HG02943 (cell line): ENCODE data around the gene SSR1.
"Not testable (repeated sequence)": the region's sequence is repeated elsewhere in the genome, so short reads cannot be mapped to it uniquely, and the experiment has no call there.

Experiments
- ATAC-seq: cut with Tn5 transposase; IDR thresholded peaks from one replicate; pipeline ENCODE4 v1.9.1; 2021; ENCODE audit warnings: mild to moderate bottlenecking, low read depth, moderate library complexity; ENCODE audit not compliant: unreplicated experiment

SSR1 gene

DNA sequence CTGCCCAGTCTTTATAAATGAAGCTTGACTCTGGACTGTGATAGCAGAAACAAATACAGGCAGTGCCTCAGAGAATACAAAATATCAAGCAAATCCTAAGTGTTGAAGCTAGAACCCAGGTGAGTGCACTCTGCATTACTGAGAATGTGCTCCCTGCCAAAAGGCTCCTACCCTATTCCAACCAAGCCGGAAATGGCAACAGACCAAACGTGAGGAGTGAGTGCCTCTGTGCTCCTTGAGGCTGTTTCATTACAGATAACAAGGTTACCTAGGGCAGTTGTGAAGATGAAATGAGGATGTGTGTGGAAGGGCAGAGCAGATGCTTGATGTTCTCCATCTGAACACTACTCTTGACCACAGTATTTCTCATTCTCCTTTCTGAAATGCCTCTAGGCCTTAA, 29.3 kb downstream of the SSR1 start:
- no peak for ATAC-seq

DNA sequence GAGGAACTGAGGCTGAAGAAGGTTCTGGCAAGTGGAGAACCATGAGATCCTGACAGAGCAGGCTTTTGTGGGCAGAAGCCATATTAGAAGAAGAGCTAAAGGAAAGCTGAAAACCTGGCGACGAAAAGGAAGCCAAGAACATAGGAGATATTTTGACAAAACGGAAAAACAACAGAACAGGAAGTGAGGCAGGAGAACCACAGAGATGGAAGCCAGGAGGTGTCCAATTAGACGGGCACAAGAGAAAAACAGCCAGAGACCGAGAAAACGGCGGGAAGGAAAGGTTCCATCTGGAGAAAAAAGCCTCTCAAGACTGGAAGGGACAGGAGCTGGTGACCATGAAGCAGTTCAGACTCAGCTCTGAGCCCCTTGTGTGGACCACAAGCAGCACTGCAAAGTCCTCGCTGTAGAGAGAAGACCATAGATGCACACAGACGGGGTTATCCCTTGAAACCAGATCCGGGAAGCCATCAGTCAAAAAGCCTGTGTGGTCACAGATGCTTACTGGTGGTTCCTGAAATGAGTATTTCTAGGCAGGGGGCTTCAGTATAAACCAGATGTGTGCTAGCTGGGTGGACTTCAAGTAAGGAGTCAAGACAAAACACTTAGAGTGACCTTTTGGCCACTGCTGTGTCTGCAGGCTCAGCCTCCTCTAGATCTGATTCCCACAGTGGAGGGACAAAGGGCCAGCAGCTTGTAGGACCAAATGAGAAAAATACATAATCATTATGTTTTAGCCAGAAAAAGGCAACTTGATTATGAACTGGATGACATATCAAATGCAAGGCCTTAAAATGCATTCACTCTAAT, 30.7 kb downstream of the SSR1 start:
- no peak for ATAC-seq

DNA sequence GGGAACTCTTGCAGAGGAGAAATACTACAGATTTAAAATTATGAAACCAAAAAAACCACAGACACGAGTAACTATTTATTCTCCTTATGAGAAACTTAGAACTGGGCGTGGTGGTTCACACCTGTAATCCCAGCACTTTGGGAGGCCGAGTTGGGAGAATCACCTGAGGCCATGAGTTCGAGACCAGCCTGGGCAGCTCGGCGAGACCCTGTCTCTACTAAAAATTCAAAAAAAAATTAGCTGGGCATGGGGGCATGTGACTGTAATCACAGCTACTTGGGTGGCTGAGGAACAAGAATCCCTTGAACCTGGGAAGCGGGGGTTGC, 36.8 kb downstream of the SSR1 start:
- no peak for ATAC-seq

DNA sequence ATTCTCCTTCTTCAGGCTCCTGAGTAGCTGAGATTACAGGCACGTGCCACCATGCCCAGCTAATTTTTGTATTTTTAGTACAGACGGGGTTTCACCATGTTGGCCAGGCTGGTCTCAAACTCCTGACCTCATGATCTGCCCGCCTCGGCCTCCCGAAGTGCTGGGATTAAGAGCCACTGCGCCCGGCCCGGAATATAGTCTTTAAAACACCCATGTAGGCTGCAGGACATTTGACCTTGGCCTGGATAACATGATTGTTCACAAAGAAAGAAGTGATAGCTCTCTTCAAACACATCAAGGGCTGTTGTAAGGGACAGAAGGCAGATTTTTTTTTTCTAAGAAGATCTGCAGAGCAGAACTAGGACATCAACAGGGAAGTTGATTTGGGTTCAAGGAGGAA, 38.5 kb downstream of the SSR1 start:
- not testable (repeated sequence) for ATAC-seq

DNA sequence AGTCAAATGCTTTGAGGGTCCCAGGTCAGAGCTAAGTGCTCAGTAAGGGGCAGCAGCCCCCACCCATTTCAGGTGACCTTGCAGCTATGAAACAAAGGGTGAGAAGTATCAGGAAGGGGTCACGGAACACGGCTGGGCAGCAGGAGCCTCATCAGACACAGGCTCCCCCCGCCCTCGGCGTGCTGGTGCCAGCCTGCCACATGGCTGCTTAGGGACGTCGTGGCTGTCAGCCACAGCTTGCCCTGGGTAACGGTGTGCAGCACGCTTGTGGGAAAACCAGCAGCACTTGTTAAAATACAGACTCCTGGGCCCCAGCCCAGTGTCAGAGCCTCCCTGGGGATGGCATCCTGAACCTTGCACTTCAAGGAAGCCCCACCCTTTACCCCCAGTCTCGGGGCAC, 39.3 kb downstream of the SSR1 start:
- no peak for ATAC-seq

DNA sequence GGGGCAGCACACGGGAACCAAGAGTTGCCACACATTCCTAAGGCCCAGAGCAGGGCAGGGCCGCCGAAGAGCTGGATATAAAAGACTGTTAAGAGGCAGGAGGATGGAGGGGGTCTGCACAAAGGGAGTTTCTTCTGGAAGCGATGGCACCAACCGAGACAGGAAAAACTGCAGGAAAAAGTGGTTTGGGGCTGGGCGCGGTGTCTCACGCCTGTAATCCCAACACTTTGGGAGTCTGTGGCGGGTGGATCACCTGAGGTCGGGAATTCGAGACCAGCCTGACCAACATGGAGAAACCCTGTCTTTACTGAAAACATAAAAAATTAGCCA, 41.8 kb downstream of the SSR1 start:
- ATAC-seq = no peak

DNA sequence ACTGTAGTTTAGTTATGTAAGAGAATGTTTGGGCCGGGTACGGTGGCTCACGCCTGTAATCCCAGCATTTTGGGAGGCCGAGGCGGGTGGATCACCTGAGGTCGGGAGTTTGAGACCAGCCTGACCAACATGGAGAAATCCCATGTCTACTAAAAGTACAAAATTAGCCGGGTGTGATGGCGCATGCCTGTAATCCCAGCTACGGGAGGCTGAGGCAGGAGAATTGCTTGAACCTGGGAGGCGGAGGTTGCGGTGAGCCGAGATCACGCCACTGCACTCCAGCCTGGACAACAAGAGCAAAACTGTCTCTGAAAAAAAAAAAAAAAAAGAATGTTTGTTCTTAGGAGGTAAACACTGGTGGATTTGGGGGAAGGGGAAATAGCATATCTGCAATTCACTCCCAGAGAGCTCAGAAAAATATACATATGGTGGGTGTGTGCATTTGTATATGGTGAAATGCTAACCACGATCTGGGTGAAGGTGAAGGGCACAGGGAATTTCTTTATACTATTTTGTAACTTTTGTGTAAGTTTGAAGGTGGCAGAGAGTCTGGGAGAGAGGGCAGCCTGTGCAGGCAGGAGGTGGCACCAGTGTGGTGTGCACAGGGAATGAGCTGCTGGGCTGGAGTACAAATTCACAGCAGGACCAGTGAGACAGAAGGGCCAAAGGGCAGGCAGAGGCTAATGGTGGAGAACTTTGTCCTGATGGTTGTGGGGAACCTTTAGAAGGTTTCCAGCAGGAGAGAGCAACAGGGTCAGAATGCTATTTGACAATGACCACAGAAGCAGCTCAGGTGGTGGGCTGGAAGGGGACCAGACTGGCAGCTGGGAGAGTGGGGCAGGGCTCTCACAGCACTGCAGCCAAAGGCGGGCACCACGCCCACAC, 42.4 kb downstream of the SSR1 start:
- ATAC-seq = no peak

DNA sequence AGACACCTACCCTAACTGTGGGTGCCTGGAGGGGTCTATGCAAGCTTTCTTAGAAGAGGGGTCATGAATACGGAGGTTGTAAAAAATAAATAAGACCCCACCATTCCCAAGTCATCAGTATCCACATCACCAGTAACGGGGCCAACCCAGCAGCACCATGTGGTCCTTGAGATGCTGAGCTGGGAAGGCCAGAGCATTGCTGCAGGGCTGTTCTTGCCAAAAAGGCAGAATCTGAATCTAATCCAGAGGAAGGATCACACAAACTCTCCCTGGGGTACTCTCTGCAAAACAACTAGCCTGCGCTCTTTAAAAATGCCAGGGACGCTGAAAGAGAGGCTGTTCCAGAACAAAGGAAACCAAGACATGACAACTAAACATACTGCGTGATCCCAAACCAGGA, 43.2 kb downstream of the SSR1 start:
- no peak for ATAC-seq

DNA sequence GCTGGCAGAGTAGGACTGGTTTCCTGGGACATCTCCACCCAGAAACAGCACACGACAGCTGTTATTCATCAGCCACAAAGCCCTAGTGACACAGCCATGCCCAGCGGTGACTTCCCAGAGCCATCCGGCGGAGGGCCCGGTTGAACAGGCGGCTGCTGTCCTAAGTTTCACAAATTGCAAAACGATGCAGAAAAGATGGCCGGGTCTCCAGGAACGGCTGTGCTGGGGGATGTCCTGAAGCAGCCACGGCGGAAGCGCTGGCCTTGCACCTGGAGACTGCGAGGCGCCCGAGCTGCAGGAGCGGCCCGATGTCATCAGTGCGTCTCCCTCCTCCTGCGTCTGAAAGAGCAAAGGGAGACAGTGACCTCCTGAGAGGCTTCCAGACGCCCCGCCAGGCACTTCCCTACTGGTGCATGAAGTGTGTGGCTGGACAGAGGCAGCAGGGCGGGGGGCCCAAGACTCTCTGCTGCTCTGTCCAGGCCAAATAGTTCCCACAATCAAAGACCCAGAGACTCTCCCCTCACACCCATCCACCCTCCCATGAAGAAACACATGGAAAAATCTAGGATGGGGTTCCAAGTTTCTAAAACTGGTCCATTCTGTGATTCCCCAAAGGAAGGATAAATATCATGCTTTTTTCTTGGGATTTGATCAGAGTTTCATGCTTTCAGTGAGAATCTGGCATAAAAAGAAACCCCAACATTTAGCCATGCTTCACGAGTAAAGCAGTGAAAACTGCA, 44.0 kb downstream of the SSR1 start:
- ATAC-seq = no peak

DNA sequence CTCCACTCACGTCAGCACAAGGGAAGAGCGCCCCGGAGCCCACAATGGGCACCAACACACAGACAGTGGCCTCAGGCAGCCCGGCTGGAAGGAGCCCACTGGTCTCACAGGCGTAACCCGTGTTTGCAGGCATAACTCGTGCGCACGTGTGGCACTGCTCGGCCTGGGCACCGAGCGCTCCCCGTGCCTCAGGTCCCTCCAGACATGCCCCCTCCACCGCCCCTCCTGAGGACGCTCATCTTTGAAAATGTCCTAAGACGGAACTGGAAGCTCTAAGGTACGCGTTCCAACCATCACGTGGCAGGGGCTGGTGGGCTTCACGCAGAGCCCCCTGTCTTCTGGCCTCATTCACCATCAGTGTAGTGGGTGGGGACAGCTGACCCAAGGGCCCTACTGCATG, 44.6 kb downstream of the SSR1 start:
- ATAC-seq = no peak

DNA sequence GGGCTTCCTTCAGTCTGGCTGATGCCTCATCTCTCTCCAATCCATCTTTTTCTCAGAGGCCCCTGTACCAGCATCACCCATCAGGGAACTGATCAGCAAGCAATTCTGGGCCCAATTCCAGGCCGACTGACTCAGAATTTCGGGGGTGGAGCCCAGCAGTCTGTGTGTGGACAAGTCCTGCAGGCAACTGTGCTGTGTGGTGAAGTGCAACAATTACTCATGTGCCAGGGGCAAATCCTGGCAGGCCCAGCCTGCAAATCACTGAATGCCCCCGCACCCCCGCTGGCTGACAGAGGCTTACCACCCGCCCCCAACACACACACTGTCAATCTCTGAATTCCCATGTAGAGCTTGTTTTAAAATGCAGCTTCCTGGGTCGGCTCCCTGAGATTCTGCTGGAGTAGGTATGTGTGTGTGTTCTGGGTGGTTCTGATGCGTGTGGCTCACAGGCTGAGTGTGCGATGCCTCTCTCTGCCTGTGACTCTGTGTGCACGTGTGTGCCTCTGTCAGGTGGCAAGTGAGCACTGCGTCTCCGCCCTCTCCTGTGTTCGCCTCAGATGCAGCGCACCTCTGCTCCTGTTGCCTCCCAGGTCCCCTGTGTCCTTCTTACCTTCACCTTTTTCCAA, 45.4 kb downstream of the SSR1 start:
- no peak for ATAC-seq

DNA sequence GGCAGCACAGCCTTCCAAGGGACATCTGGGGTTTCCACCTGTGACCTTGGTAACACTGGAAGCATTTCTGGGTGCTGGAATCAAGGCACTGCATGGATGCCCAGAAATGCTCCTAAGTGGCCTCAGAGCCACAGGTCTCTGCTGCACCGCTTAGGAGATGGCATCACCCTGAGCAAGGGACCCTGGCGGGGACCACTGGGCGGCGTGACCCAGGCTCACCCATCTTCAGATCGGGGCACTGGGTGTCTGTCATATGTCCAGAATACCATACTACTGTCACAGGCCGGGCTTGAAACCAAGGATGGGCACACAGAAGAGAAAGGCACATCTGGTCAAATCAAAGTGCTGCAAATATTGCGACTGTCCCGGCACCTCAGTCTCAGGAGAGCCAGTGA, 45.9 kb downstream of the SSR1 start:
- no peak for ATAC-seq

DNA sequence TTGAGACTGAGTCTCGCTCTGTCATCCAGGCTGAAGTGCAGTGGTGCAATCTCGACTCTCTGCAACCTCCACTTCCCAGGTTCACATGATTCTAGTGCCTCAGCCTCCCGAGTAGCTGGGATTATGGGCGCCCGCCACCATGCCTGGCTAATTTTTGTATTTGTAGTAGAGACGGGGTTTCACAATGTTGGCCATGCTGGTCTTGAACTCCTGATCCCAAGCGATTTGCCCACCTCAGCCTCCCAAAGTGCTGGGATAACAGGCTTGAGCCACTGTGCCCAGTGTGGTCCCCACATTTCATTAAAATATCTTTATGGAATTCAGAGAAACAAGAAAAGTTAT, 47.6 kb downstream of the SSR1 start:
- not testable (repeated sequence) for ATAC-seq

DNA sequence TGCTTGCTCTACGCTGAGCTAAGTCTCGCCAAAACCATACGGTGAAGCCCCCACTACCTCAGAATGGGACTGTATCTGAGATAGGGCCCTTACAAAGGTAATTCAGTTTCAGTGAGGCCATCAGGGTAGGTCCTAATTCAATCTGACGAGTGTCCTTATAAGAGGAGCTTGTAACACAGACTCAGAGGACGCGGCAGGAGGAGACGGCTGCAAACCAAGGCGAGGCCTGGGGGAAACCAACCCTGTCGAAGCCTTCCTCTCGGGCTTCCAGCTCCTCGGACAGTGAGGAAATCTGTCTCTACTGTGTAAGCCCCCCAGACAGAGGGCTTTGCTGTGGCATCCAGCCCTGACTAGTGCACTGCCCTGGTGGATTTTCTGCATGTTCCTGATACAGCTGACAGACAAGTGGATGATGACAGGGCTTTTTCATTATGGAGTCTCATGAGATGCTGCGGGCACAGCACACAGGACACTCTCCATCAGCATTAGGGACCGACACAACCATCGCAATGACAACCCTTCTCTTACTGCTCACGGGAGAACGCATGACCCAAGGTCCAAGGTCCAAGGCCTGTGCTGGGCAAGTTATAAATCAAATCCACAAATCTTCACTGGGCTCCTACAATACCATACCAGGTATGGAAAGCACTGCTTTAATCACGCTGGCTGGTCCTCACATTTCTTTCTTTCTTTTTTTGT, 48.2 kb downstream of the SSR1 start:
- no peak for ATAC-seq

DNA sequence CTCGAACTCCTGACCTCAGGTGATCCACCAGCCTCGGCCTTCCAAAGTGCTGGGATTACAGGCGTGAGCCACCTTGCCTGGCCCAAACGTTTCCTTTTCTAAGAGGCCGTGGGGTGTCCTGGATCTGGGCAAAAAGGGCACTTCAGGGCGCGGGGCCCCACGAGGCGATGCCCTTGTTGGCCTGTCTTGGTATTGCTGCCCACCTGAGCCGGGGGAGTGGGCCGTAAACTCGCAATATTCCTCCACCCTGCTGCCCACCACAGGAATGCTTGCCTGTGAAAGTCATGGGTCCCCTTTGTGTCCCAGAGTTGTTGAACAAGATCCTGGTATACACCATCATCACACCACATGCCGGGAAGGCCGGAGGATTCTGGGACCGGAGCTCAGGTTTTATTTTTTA, 49.0 kb downstream of the SSR1 start:
- ATAC-seq = no peak

DNA sequence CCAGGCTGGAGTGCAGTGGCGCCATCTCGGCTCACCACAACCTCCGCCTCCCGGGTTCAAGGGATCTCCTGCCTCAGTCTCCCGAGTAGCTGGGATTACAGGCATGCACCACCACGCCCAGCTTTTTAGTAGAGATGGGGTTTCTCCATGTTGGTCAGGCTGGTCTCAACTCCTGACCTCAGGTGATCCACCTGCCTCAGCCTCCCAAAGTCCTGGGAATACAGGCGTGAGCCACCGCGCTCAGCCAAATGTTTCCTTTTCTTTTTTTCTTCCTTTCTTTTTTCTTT, 49.5 kb downstream of the SSR1 start:
- not testable (repeated sequence) for ATAC-seq

DNA sequence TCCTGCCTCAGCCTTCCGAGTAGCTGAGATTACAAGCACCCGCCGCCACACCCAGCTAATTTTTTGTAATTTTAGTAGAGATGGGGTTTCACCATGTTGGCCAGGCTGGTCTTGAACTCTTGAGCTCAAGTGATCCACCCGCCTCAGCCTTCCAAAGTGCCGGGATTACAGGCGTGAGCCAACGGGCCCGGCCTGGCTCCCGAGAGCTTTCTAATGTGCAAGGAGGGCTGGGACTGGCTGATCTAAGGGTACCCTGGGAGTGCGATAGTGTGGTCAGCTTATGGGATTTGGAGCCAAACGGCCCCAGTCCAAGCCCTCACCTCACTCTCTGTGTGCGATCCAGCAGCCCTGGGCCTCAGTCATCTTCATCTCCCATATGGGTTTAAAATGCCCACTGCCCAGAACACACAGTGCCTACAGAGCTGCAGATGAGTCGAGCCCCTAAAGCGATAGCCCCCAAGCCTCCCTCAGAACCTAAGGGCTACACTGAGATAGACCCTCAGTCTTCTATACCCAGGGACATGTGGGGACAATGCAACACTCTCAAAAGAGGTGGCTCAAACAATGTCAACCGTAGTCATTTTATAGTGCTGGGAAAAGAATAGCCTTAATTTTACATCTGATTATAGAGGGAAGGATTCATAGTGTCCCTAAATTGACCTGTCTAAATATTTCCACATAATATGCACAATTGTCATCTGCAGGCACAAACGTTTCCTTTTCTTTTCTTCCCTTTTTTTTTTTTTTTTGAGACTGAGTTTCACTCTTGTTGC, 50.1 kb downstream of the SSR1 start:
- no peak for ATAC-seq

DNA sequence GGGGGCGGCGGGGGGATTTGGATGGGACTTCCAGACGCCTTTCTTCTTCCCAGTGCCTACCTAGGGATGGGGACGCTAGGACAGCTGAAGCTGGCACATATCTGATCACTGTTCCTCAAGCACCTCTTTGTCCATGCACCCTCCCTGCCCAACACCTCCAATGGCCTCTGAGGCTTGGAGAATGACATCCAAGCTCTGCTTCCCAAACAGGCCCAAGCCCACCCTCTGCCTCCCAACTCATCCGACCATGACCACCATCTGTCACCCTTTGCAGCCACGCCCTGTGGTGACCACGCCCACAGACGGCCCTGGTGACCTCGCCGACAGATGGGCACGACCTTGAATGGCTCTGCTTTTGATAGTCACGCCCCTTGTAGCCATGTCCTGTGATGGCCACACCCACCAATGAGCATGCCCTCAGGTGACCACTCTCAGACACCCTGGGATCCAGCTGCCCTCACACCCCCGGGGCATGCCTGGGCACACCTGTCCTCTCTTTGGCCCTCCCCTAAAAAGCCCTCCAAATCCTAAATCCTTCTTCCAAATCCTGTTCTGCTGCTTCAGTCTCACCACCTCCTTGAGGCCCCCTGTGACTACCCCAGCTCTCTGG, 51.0 kb downstream of the SSR1 start:
- ATAC-seq = no peak

DNA sequence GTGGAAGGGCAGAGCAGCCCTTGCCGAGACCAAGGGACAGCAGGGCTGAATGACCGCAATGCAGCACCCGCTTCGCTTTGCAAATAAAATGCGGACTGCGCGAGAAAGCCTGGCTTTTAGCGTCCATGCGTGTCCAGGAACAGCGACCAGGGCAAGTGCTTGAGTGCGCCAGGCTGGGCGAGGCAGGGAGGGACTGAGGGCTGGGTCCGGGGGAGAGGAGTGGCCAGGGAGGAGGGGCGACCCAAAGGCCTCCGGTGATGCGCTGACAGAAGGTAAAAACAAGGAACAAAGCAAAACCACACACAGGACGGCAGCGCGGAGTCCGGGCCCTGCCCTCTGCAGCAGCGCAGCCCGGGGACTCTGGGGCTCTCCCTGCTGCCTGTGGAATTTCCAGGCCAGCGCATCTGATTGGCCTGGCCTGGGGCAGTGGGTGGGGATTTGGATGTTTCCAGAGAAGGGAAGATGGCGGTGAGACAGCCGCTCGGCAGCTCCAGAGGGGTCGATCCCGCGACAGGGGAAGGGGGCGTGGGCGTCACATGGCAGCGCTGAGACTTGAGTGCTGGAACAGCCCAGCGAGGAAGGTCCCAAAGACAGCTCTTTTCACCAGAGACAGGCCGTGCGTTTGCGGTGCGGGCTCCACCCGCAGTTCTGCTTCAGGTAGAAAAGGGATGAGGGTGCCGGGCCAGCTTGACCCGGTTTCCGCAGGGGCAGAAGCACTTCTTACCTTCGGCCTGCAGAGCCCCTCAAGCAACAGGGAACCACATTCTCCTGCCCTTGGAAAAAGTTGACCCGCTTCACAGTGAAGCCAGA, 51.8 kb downstream of the SSR1 start:
- ATAC-seq = no peak
